Liver (tissue), 9 donors: Measurements from ENCODE around the gene ME1. TPM values are rescaled to one million over a fixed set of nuclear protein-coding genes. Genes with fewer than 3 reads are reported as not detected.

Experiments
- DNase-seq: peaks from one replicate; pipeline ENCODE4 v3.0.0-alpha.2; 2017; ENCODE audit warnings: low spot score
- H3K27ac ChIP-seq, 2 donors: one replicate each; pipeline ENCODE4 v1.7.0; 2013; ENCODE audit warnings: inconsistent platforms in 2 of 2, low read length in 2 of 2, control low read depth in 1 of 2, low read depth in 1 of 2, mild to moderate bottlenecking in 1 of 2
- H3K27me3 ChIP-seq, 4 donors: one replicate each; pipeline versions ENCODE4 v1.6.1 to v1.7.0; 2013; ENCODE audit warnings: low read length in 3 of 4, inconsistent platforms in 1 of 4, mild to moderate bottlenecking in 1 of 4, moderate library complexity in 1 of 4; ENCODE audit not compliant: control insufficient read depth in 4 of 4, insufficient read depth in 4 of 4
- H3K36me3 ChIP-seq, 4 donors: one replicate each; pipeline versions ENCODE4 v1.6.1 to v1.7.0; 2013; ENCODE audit warnings: low read length in 3 of 4, mild to moderate bottlenecking in 3 of 4, low read depth in 1 of 4, moderate library complexity in 1 of 4; ENCODE audit not compliant: control insufficient read depth in 4 of 4, insufficient read depth in 3 of 4
- H3K4me1 ChIP-seq, 4 donors: one replicate each; pipeline versions ENCODE4 v1.6.1 to v1.7.0; 2013; ENCODE audit warnings: low read length in 3 of 4, mild to moderate bottlenecking in 3 of 4, moderate library complexity in 1 of 4; ENCODE audit not compliant: control insufficient read depth in 4 of 4, insufficient read depth in 4 of 4
- H3K4me3 ChIP-seq, 3 donors: one replicate each; pipeline versions ENCODE4 v1.6.1 to v1.7.0; 2013; ENCODE audit warnings: low read length in 3 of 3, control low read depth in 1 of 3, low read depth in 1 of 3, mild to moderate bottlenecking in 1 of 3
- H3K9ac ChIP-seq, 2 donors: one replicate each; pipeline ENCODE4 v1.7.0; 2013; ENCODE audit warnings: low read length in 2 of 2, mild to moderate bottlenecking in 2 of 2, moderate library complexity in 2 of 2, control low read depth in 1 of 2, low read depth in 1 of 2
- H3K9me3 ChIP-seq, 4 donors: one replicate each; pipeline versions ENCODE4 v1.6.1 to v1.7.0; 2013; ENCODE audit warnings: low read length in 3 of 4; ENCODE audit not compliant: control insufficient read depth in 4 of 4
- ATF3 ChIP-seq: IDR thresholded peaks from 2 replicates; pipeline ENCODE4 v1.6.1; 2016; ENCODE audit warnings: antibody characterized with exemption
- CTCF ChIP-seq: fragments of 150-350 bp; IDR thresholded peaks from 2 replicates; pipeline ENCODE4 v1.5.1; 2017; ENCODE audit warnings: improper control_type of control experiment, low read depth, low read length; ENCODE audit not compliant: missing input control
- EGR1 ChIP-seq, 2 donors: IDR thresholded peaks; 2 replicates each; pipeline ENCODE4 v1.6.1; 2016 to 2018; ENCODE audit warnings: antibody characterized with exemption in 2 of 2, low read depth in 2 of 2
- FOXA1 ChIP-seq: IDR thresholded peaks from 2 replicates; pipeline ENCODE4 v1.6.1; 2016; ENCODE audit warnings: antibody characterized with exemption
- FOXA2 ChIP-seq: IDR thresholded peaks from 2 replicates; pipeline ENCODE4 v1.6.1; 2016; ENCODE audit warnings: antibody characterized with exemption
- GABPA ChIP-seq, 2 donors: IDR thresholded peaks in 1 of 2; conservative IDR thresholded peaks in 1 of 2; 2 replicates each; pipeline ENCODE4 v1.6.1; 2016; ENCODE audit warnings: antibody characterized with exemption in 2 of 2, mild to moderate bottlenecking in 1 of 2, moderate library complexity in 1 of 2
- HNF4A ChIP-seq, 2 donors: conservative IDR thresholded peaks; 2 replicates each; pipeline ENCODE4 v1.6.1; 2016; ENCODE audit warnings: antibody characterized with exemption in 2 of 2, mild to moderate bottlenecking in 2 of 2
- HNF4G ChIP-seq: IDR thresholded peaks from 2 replicates; pipeline ENCODE4 v1.6.1; 2016; ENCODE audit warnings: antibody characterized with exemption
- JUND ChIP-seq, 2 donors: IDR thresholded peaks; 2 replicates each; pipeline ENCODE4 v1.6.1; 2016; ENCODE audit warnings: antibody characterized with exemption in 2 of 2
- MAX ChIP-seq: IDR thresholded peaks from 2 replicates; pipeline ENCODE4 v1.6.1; 2016; ENCODE audit warnings: antibody characterized with exemption
- NR2F2 ChIP-seq: IDR thresholded peaks from 2 replicates; pipeline ENCODE4 v1.6.1; 2016; ENCODE audit warnings: antibody characterized with exemption
- RAD21 ChIP-seq, 2 donors: IDR thresholded peaks; 2 replicates each; pipeline ENCODE4 v1.6.1; 2016; ENCODE audit warnings: antibody characterized with exemption in 2 of 2, mild to moderate bottlenecking in 2 of 2
- REST ChIP-seq: IDR thresholded peaks from 2 replicates; pipeline ENCODE4 v1.6.1; 2016; ENCODE audit warnings: antibody characterized with exemption, mild to moderate bottlenecking
- SP1 ChIP-seq: IDR thresholded peaks from 2 replicates; pipeline ENCODE4 v1.6.1; 2018; ENCODE audit warnings: antibody characterized with exemption, mild to moderate bottlenecking
- TAF1 ChIP-seq: conservative IDR thresholded peaks from 2 replicates; pipeline ENCODE4 v1.6.1; 2016; ENCODE audit warnings: antibody characterized with exemption, mild to moderate bottlenecking
- YY1 ChIP-seq: IDR thresholded peaks from 2 replicates; pipeline ENCODE4 v1.6.1; 2016; ENCODE audit warnings: antibody characterized with exemption, mild to moderate bottlenecking
- WGBS: extraction: QIAGEN DNeasy Blood & Tissue Kit; methylation state at CpG from one replicate; pipeline ENCODE4 v1.1.7; 2013; 5-methylcytosine and 5-hydroxymethylcytosine counted together
- polyA plus RNA-seq, 2 donors: library from polyadenylated mRNA; stranded (reverse) in 1 of 2; unstranded in 1 of 2; fragments of 200-250 nt in 1 of 2; fragments of >200 nt in 1 of 2; fragmentation: Nextera tagmentation in 1 of 2; extraction: Ambion mirVana in 1 of 2; gene quantifications; one replicate each; pipeline versions ENCODE4 v1.2.1 to v1.2.3, GENCODE V29; 2013 to 2015
- total RNA-seq, 2 donors: library from RNA; depleted of rRNA; stranded (reverse); fragments of >200 nt; gene quantifications; one replicate each; pipeline ENCODE4 v1.2.3, GENCODE V29; 2014
- donor health status: healthy.
- donor health status: healthy.
- donor health status: healthy.
- donor health status: healthy.
- donor health status: healthy.

ME1 gene
- total and polyA plus RNA-seq, 4 donors: 4.3 to 7.8 (median 5.5) TPM

- Histone ChIP-seq H3K36me3 (no peaks in the 10 kb centered on the region), H3K27ac (no peak overlapping the region), H3K9me3 (no peaks in the 10 kb centered on the region), H3K9ac (no peak overlapping the region), H3K27me3 (no peaks in the 10 kb centered on the region), H3K4me1 (no peaks in the 10 kb centered on the region), H3K4me3 (no peak overlapping the region)
- TF ChIP-seq NR2F2 (no peak), EGR1 (IDR thresholded peaks at IDR 0.05; ENCODE audit: low read depth in 2 of 2) (no peak), FOXA1 (no peak), REST (no peak), HNF4G (no peak), YY1 (no peak), SP1 (no peak), TAF1 (no peak), ATF3 (no peak)
- DNase-seq: no peak
- WGBS: 76% methylated on average over 2 of the region's 2 CpGs
Measured at GRCh38 chr6:83381949-83382348, 48.9 kb downstream of the ME1 start.

GRCh38 chr6:83378621-83379388, 52.0 kb downstream of the ME1 start:
- no peak for DNase-seq
- Histone ChIP-seq H3K4me3 (no peak overlapping the region), H3K36me3 (peaks cover 0 to 2% (median 0%) of the 10 kb centered on the region in 4 donors), H3K4me1 (no peaks in the 10 kb centered on the region), H3K27me3 (no peaks in the 10 kb centered on the region), H3K9ac (no peak overlapping the region), H3K27ac (no peak overlapping the region), H3K9me3 (no peaks in the 10 kb centered on the region)
- TF ChIP-seq CTCF (no peak), YY1 (no peak), FOXA2 (no peak), GABPA (IDR thresholded peaks at IDR 0.05 in 1 of 2, conservative IDR thresholded peaks at IDR 0.05 in 1 of 2) (no peak), HNF4G (no peak), SP1 (no peak), MAX (no peak), NR2F2 (no peak), HNF4A (conservative IDR thresholded peaks at IDR 0.05) (no peak), RAD21 (IDR thresholded peaks at IDR 0.05) (no peak), JUND (IDR thresholded peaks at IDR 0.05) (no peak)
